Glutamatergic neuron (in vitro differentiated cells): ENCODE data around the gene KCTD8. TPM values are rescaled to one million over a fixed set of nuclear protein-coding genes. Genes with fewer than 3 reads are reported as not detected.

ENCODE experiments used
- DNase-seq: peaks from one replicate; pipeline ENCODE4 v3.0.0; 2022
- H3K27ac Mint-ChIP-seq: one replicate; pipeline ENCODE4 v1.8.0; 2020; ENCODE audit warnings: mild to moderate bottlenecking, mixed read lengths, inconsistent platforms; ENCODE audit not compliant: unreplicated experiment
- H3K27me3 Mint-ChIP-seq: one replicate; pipeline ENCODE4 v1.8.0; 2020; ENCODE audit warnings: mild to moderate bottlenecking, moderate library complexity, mixed read lengths, inconsistent platforms; ENCODE audit not compliant: unreplicated experiment
- H3K36me3 Mint-ChIP-seq: one replicate; pipeline ENCODE4 v1.8.0; 2020; ENCODE audit warnings: mild to moderate bottlenecking, mixed read lengths, inconsistent platforms; ENCODE audit not compliant: unreplicated experiment
- H3K4me1 Mint-ChIP-seq: one replicate; pipeline ENCODE4 v1.8.0; 2020; ENCODE audit warnings: mild to moderate bottlenecking, low read depth, mixed read lengths, inconsistent platforms; ENCODE audit not compliant: unreplicated experiment
- H3K4me3 Mint-ChIP-seq: one replicate; pipeline ENCODE4 v1.8.0; 2020; ENCODE audit warnings: mild to moderate bottlenecking, mixed read lengths, inconsistent platforms; ENCODE audit not compliant: unreplicated experiment
- H3K9me3 Mint-ChIP-seq: one replicate; pipeline ENCODE4 v1.8.0; 2020; ENCODE audit warnings: mild to moderate bottlenecking, moderate library complexity, mixed read lengths, inconsistent platforms; ENCODE audit not compliant: unreplicated experiment
- total RNA-seq: library from RNA; stranded (reverse); fragmentation: NEBNext Ultra II Directional; extraction: Animal tissue kit (Norgen Biotek cat#: 25700); gene quantifications from one replicate; pipeline ENCODE4 v1.2.1, GENCODE V29; 2021; ENCODE audit not compliant: unreplicated experiment
- TF ChIP-seq, protein P1 (sequence below): fragments of 200-600 bp; sonication (generic); IDR thresholded peaks from one replicate; pipeline ENCODE4 v1.5.0; 2021; ENCODE audit not compliant: partially characterized antibody, unreplicated experiment

The KCTD8 gene
- total RNA-seq, 1 donor from 2014 or later, result 23.2 TPM

- H3K9me3 Mint-ChIP-seq, result peaks cover 2% of the 10 kb centered on the region
- no peaks in the 10 kb centered on the region for H3K36me3 Mint-ChIP-seq
- peaks cover 2% of the 10 kb centered on the region for H3K4me1 Mint-ChIP-seq
- DNase-seq, result no peak
- no peak overlapping the region for H3K4me3 Mint-ChIP-seq
- H3K27ac Mint-ChIP-seq, result no peak overlapping the region
- H3K27me3 Mint-ChIP-seq, result no peaks in the 10 kb centered on the region
- TF ChIP-seq, protein P1, sequence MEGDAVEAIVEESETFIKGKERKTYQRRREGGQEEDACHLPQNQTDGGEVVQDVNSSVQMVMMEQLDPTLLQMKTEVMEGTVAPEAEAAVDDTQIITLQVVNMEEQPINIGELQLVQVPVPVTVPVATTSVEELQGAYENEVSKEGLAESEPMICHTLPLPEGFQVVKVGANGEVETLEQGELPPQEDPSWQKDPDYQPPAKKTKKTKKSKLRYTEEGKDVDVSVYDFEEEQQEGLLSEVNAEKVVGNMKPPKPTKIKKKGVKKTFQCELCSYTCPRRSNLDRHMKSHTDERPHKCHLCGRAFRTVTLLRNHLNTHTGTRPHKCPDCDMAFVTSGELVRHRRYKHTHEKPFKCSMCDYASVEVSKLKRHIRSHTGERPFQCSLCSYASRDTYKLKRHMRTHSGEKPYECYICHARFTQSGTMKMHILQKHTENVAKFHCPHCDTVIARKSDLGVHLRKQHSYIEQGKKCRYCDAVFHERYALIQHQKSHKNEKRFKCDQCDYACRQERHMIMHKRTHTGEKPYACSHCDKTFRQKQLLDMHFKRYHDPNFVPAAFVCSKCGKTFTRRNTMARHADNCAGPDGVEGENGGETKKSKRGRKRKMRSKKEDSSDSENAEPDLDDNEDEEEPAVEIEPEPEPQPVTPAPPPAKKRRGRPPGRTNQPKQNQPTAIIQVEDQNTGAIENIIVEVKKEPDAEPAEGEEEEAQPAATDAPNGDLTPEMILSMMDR, result no peak
Measured at GRCh38 chr4:44221407-44221806, 227.2 kb downstream of the KCTD8 start.

DNA sequence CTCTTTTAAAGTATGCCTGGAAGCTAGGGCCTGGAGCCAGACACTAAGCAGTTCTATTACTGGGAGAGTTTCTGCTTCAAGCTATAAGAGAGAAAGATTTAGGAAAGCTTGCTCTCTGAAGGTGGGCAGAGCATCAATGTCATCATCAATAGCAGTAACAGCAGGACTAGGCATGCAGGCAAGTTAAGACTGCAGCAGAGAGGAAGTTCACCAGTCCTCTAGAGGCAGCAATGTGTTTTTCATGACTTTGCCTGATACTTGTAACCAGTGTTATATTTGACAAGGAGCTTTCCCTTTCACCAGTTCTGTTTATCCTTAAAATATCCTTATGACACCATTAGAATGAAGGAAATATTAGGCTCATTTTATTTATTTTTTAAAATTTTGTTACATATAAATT lies 237.9 kb downstream of the KCTD8 start:
- Mint-ChIP-seq H3K36me3 (no peaks in the 10 kb centered on the region), H3K27ac (no peak overlapping the region), H3K9me3 (no peaks in the 10 kb centered on the region), H3K4me3 (no peak overlapping the region), H3K27me3 (no peaks in the 10 kb centered on the region), H3K4me1 (peaks cover 10% of the 10 kb centered on the region)
- TF ChIP-seq, protein P1, result no peak
- DNase-seq, result no peak

DNA sequence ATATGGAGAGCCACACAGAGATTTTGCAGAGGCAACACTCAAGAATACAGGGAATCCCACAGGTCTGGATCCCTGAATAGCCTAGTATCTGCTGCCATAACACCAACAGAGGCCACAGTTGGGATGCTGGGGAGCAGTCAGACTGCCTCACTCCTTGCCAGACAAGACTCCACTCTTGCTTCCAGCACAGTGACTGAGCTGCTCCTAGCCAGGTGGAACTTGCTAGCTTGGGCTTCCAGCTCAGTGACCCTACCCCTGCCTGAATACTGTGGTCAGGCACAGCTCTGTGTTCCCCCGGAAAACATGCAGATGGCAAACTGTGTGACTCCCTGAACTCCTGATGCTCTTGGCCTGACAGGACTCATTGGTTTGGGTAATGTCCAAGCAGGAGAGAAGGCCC lies 251.8 kb downstream of the KCTD8 start:
- Mint-ChIP-seq H3K4me1 (peaks cover 2% of the 10 kb centered on the region), H3K27ac (no peak overlapping the region), H3K27me3 (no peaks in the 10 kb centered on the region), H3K9me3 (peaks cover 1% of the 10 kb centered on the region), H3K4me3 (no peak overlapping the region), H3K36me3 (peaks cover 7% of the 10 kb centered on the region)
- TF ChIP-seq, protein P1, result no peak
- DNase-seq, result no peak

DNA sequence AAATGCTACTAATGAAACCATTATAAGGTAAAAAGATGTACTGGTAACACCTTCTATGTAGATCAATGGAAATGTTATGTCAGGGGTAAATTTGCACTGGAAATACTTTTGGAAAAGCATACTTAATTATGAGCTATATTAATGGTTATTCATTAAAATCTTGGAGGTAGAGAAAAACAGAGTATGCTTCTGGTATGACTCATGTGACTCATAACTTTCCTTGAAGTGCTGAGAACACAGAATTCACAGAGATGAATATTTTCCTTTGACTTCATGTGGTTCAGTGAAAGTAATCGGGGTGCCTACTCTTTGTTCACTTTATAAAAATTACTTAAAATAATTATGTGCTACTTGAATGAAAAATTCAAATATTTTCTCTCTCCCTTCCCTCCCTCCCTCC lies 254.2 kb downstream of the KCTD8 start:
- DNase-seq, result no peak
- no peaks in the 10 kb centered on the region for H3K27me3 Mint-ChIP-seq
- H3K4me3 Mint-ChIP-seq, result no peak overlapping the region
- peaks cover 1% of the 10 kb centered on the region for H3K9me3 Mint-ChIP-seq
- peaks cover 11% of the 10 kb centered on the region for H3K36me3 Mint-ChIP-seq
- no peaks in the 10 kb centered on the region for H3K4me1 Mint-ChIP-seq
- TF ChIP-seq, protein P1, result no peak
- H3K27ac Mint-ChIP-seq, result no peak overlapping the region

- DNase-seq, result no peak
- Mint-ChIP-seq H3K36me3 (peaks cover 4% of the 10 kb centered on the region), H3K27ac (no peak overlapping the region)
Measured at GRCh38 chr4:44186850-44187246, 261.8 kb downstream of the KCTD8 start.

More at GRCh38 chr4:44186850-44187246, 261.8 kb downstream of the KCTD8 start:
- H3K4me1 Mint-ChIP-seq, result peaks cover 9% of the 10 kb centered on the region
- H3K27me3 Mint-ChIP-seq, result no peaks in the 10 kb centered on the region
- H3K9me3 Mint-ChIP-seq, result peaks cover 8% of the 10 kb centered on the region
- H3K4me3 Mint-ChIP-seq, result no peak overlapping the region
- TF ChIP-seq, protein P1, result no peak
